Measurements from ENCODE around the gene TUG1. TPM values are rescaled to one million over a fixed set of nuclear protein-coding genes. Genes with fewer than 3 reads are reported as not detected.

The TUG1 gene
- total and polyA plus RNA-seq, 9 of the 15 experiments (the other 6 are each of a cell fraction or from before 2014, with no cell fraction given) = 24.7 to 132 (median 58.9) TPM

GRCh38 chr22:30919973-30920372, 49.1 kb upstream of the TUG1 start (continued):
- TF ChIP-seq ATF6 (CRISPR knock-in tag; IDR thresholded peaks at IDR 0.05) = no peak
- no peak for TF ChIP-seq ZNF696 (CRISPR knock-in tag; conservative IDR thresholded peaks at IDR 0.05)
- no peak for TF ChIP-seq KLF16 (IDR thresholded peaks at IDR 0.05)
- no peak for TF ChIP-seq NCOA2 (IDR thresholded peaks at IDR 0.05; ENCODE audit: partially characterized antibody in 2 of 2)

GRCh38 chr22:30920407-30920806, 48.7 kb upstream of the TUG1 start:
- H4K20me1 ChIP-seq (replicated peaks; ENCODE audit: control insufficient read depth, insufficient read depth, low read length) = no peaks in the 10 kb centered on the region
- H3K9me1 ChIP-seq (ENCODE audit: control insufficient read depth, insufficient read depth, low read length) = no peaks in the 10 kb centered on the region
- no peak overlapping the region for H3K4me3 ChIP-seq
- peaks cover 3% of the 10 kb centered on the region; the same call in 1 of the 3 replicates for H3K36me3 ChIP-seq (ENCODE audit: control insufficient read depth, insufficient read depth, low read length)
- H3K9ac ChIP-seq (ENCODE audit: insufficient read depth in 1 of 2, low read depth in 2 of 2, low read length in 2 of 2) = no peak overlapping the region
- peak; percentile 91 for ATAC-seq
- no TSS peak for BruUV-seq (replicated peaks)
- ChIA-PET CTCF (ENCODE audit: low intra/inter-chr PET ratio) (interaction anchor here (0.6 to 2.0 kb wide), 7 partner anchors 104 to 664 kb away, joined by 3 to 16 read pairs (median 4); no protein-coding TSS in a partner anchor), POLR2A (no interaction called here)
- H3K27ac ChIP-seq (ENCODE audit: extremely low read depth, low read depth, low read length) = no peak overlapping the region
- no peak overlapping the region for H2AFZ ChIP-seq (ENCODE audit: low read depth, low read length)
- 0% methylated on average over 8 of the region's 9 CpGs for WGBS (ENCODE audit: insufficient coverage, low coverage, missing lambda C conversion rate)
- intact Hi-C loops (cut with micrococcal nuclease) (loop anchor here (1.0 to 2.0 kb wide), 2 partner anchors 104 to 157 kb away; no protein-coding TSS in a partner anchor), in situ Hi-C loops (cut with MboI) (loop anchor here (5.0 kb wide), 1 partner anchor 153 kb away; no protein-coding TSS in a partner anchor)
- H3K4me2 ChIP-seq (ENCODE audit: insufficient read depth, low read length) = no peak overlapping the region
- FAIRE-seq = peak; percentile 82
- H3K27me3 ChIP-seq (ENCODE audit: control insufficient read depth in 2 of 2, insufficient read depth in 2 of 2, low read length in 2 of 2) = no peaks in the 10 kb centered on the region
- H3K9me3 ChIP-seq (replicated peaks; ENCODE audit: control insufficient read depth, insufficient read depth, low read depth, low read length) = no peaks in the 10 kb centered on the region
- H3K79me2 ChIP-seq (ENCODE audit: control insufficient read depth, insufficient read depth, low read length) = no peaks in the 10 kb centered on the region
- no peaks in the 10 kb centered on the region for H3K4me1 ChIP-seq (replicated peaks in 1 of 2; ENCODE audit: control insufficient read depth in 2 of 2, insufficient read depth in 2 of 2, low read length in 2 of 2)
- DNase-seq (ENCODE audit: extremely low read depth in 1 of 4, low spot score in 3 of 4) = peak; percentile 73 to 78 (median 76)
- TF ChIP-seq, protein P1, sequence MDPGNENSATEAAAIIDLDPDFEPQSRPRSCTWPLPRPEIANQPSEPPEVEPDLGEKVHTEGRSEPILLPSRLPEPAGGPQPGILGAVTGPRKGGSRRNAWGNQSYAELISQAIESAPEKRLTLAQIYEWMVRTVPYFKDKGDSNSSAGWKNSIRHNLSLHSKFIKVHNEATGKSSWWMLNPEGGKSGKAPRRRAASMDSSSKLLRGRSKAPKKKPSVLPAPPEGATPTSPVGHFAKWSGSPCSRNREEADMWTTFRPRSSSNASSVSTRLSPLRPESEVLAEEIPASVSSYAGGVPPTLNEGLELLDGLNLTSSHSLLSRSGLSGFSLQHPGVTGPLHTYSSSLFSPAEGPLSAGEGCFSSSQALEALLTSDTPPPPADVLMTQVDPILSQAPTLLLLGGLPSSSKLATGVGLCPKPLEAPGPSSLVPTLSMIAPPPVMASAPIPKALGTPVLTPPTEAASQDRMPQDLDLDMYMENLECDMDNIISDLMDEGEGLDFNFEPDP (CRISPR knock-in tag; IDR thresholded peaks at IDR 0.05) = no peak
- TF ChIP-seq CTCF (IDR thresholded peaks at IDR 0.05 in 2 of 3, conservative IDR thresholded peaks at IDR 0.05 in 1 of 3; ENCODE audit: insufficient read depth in 2 of 3, low read depth in 1 of 3, low read length in 3 of 3) = peak; percentile 74 to 89 (median 84)
- no peak for TF ChIP-seq PRMT5 (CRISPR knock-in tag; IDR thresholded peaks at IDR 0.05)
- TF ChIP-seq, protein P2, sequence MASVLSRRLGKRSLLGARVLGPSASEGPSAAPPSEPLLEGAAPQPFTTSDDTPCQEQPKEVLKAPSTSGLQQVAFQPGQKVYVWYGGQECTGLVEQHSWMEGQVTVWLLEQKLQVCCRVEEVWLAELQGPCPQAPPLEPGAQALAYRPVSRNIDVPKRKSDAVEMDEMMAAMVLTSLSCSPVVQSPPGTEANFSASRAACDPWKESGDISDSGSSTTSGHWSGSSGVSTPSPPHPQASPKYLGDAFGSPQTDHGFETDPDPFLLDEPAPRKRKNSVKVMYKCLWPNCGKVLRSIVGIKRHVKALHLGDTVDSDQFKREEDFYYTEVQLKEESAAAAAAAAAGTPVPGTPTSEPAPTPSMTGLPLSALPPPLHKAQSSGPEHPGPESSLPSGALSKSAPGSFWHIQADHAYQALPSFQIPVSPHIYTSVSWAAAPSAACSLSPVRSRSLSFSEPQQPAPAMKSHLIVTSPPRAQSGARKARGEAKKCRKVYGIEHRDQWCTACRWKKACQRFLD (CRISPR knock-in tag; IDR thresholded peaks at IDR 0.05) = no peak
- no peak for TF ChIP-seq CEBPB (tag; IDR thresholded peaks at IDR 0.05)
- no peak for TF ChIP-seq MYC (IDR thresholded peaks at IDR 0.05; ENCODE audit: low read depth, low read length)
- TF ChIP-seq MYC (CRISPR knock-in tag; IDR thresholded peaks at IDR 0.05; ENCODE audit: borderline replicate concordance, low read depth) = no peak
- TF ChIP-seq, protein P3, sequence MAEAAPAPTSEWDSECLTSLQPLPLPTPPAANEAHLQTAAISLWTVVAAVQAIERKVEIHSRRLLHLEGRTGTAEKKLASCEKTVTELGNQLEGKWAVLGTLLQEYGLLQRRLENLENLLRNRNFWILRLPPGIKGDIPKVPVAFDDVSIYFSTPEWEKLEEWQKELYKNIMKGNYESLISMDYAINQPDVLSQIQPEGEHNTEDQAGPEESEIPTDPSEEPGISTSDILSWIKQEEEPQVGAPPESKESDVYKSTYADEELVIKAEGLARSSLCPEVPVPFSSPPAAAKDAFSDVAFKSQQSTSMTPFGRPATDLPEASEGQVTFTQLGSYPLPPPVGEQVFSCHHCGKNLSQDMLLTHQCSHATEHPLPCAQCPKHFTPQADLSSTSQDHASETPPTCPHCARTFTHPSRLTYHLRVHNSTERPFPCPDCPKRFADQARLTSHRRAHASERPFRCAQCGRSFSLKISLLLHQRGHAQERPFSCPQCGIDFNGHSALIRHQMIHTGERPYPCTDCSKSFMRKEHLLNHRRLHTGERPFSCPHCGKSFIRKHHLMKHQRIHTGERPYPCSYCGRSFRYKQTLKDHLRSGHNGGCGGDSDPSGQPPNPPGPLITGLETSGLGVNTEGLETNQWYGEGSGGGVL (CRISPR knock-in tag; IDR thresholded peaks at IDR 0.05) = no peak
